Mesenchymal stem cell (in vitro differentiated cells and primary cell): Measurements from ENCODE around the gene CRY2.

Source experiments
- DNase-seq: peaks from one replicate; pipeline ENCODE4 v3.0.0-alpha.2; 2013
- H2AFZ ChIP-seq: one replicate; pipeline ENCODE4 v1.6.1; 2013; ENCODE audit warnings: low read depth, mild to moderate bottlenecking, control low read depth, inconsistent platforms, low read length, moderate library complexity
- H2AK5ac ChIP-seq: 2 replicates; pipeline ENCODE4 v1.6.1; 2013; ENCODE audit warnings: low read length, moderate library complexity, mild to moderate bottlenecking, inconsistent platforms; ENCODE audit not compliant: severe bottlenecking
- H2BK120ac ChIP-seq: one replicate; pipeline ENCODE4 v1.6.1; 2013; ENCODE audit warnings: low read depth, mild to moderate bottlenecking, inconsistent platforms, low read length, moderate library complexity
- H2BK12ac ChIP-seq, 2 experiments: one replicate each; pipeline ENCODE4 v1.6.1; 2013; ENCODE audit warnings: inconsistent platforms in 2 of 2, low read length in 2 of 2, mild to moderate bottlenecking in 2 of 2, moderate library complexity in 2 of 2, control low read depth in 1 of 2
- H2BK15ac ChIP-seq: one replicate; pipeline ENCODE4 v1.6.1; 2013; ENCODE audit warnings: mild to moderate bottlenecking, low read depth, inconsistent platforms; ENCODE audit not compliant: poor library complexity, severe bottlenecking
- H2BK5ac ChIP-seq: 2 replicates; pipeline ENCODE4 v1.6.1; 2013; ENCODE audit warnings: low read depth, mild to moderate bottlenecking, low read length, control low read depth, inconsistent platforms; ENCODE audit not compliant: poor library complexity, severe bottlenecking
- H3K14ac ChIP-seq, 2 experiments: one replicate each; pipeline ENCODE4 v1.6.1; 2013; ENCODE audit warnings: inconsistent platforms in 2 of 2, low read length in 2 of 2, control low read depth in 1 of 2, mild to moderate bottlenecking in 1 of 2, moderate library complexity in 1 of 2
- H3K18ac ChIP-seq, 2 experiments: one replicate each; pipeline ENCODE4 v1.6.1; 2013; ENCODE audit warnings: inconsistent platforms in 2 of 2, low read length in 2 of 2, control low read depth in 1 of 2, low read depth in 1 of 2, mild to moderate bottlenecking in 1 of 2
- H3K23ac ChIP-seq, 2 experiments: one replicate each; pipeline ENCODE4 v1.6.1; 2013; ENCODE audit warnings: inconsistent platforms in 2 of 2, low read length in 2 of 2, mild to moderate bottlenecking in 2 of 2, moderate library complexity in 2 of 2, control low read depth in 1 of 2
- H3K27ac ChIP-seq: 2 replicates; pipeline ENCODE4 v1.5.1; 2013; ENCODE audit warnings: mild to moderate bottlenecking, moderate library complexity, low read length, control low read depth, inconsistent platforms; ENCODE audit not compliant: poor library complexity, severe bottlenecking
- H3K27me3 ChIP-seq, 2 experiments: 2 replicates each; pipeline versions ENCODE4 v1.6.1 to v1.7.0; 2013; ENCODE audit warnings: low read length in 2 of 2, mild to moderate bottlenecking in 2 of 2, moderate library complexity in 2 of 2, control low read depth in 1 of 2, inconsistent platforms in 1 of 2; ENCODE audit not compliant: control insufficient read depth in 1 of 2, insufficient read depth in 1 of 2
- H3K36me3 ChIP-seq, 2 experiments: 2 replicates each; pipeline versions ENCODE4 v1.6.1 to v1.7.0; 2013; ENCODE audit warnings: low read length in 2 of 2, control low read depth in 1 of 2, inconsistent platforms in 1 of 2, low read depth in 1 of 2, mild to moderate bottlenecking in 1 of 2; ENCODE audit not compliant: insufficient read depth in 2 of 2, control insufficient read depth in 1 of 2
- H3K4ac ChIP-seq, 2 experiments: one replicate each; pipeline ENCODE4 v1.6.1; 2013; ENCODE audit warnings: inconsistent platforms in 2 of 2, low read length in 2 of 2, mild to moderate bottlenecking in 2 of 2, moderate library complexity in 2 of 2, control low read depth in 1 of 2, low read depth in 1 of 2
- H3K4me1 ChIP-seq: 2 replicates; pipeline ENCODE4 v1.6.1; 2013; ENCODE audit warnings: low read depth, low read length, control low read depth; ENCODE audit not compliant: control insufficient read depth, insufficient read depth
- H3K4me2 ChIP-seq: 2 replicates; pipeline ENCODE4 v1.6.1; 2013; ENCODE audit warnings: low read length, mild to moderate bottlenecking, inconsistent platforms; ENCODE audit not compliant: poor library complexity, severe bottlenecking
- H3K4me3 ChIP-seq, 2 experiments: 2 replicates each; pipeline versions ENCODE4 v1.5.1 to v1.7.0; 2013; ENCODE audit warnings: low read length in 2 of 2, mild to moderate bottlenecking in 2 of 2, control low read depth in 1 of 2, low read depth in 1 of 2; ENCODE audit not compliant: insufficient read depth in 1 of 2
- H3K79me1 ChIP-seq: replicated peaks from 2 replicates; pipeline ENCODE4 v1.6.1; 2013; ENCODE audit warnings: mild to moderate bottlenecking, control low read depth, low read length, inconsistent platforms; ENCODE audit not compliant: poor library complexity, severe bottlenecking
- H3K9ac ChIP-seq: 2 replicates; pipeline ENCODE4 v1.7.0; 2013; ENCODE audit warnings: mild to moderate bottlenecking, low read length, moderate library complexity
- H3K9me3 ChIP-seq: 2 replicates; pipeline ENCODE4 v1.7.0; 2013; ENCODE audit warnings: mild to moderate bottlenecking, low read length; ENCODE audit not compliant: control insufficient read depth
- H4K8ac ChIP-seq: one replicate; pipeline ENCODE4 v1.6.1; 2013; ENCODE audit warnings: inconsistent platforms, mild to moderate bottlenecking, low read length, moderate library complexity
- H4K91ac ChIP-seq: one replicate; pipeline ENCODE4 v1.6.1; 2013; ENCODE audit warnings: mild to moderate bottlenecking, low read length, inconsistent platforms
- WGBS: methylation state at CpG from one replicate; pipeline ENCODE4 v1.1.7; 2013; ENCODE audit warnings: mixed read lengths; 5-methylcytosine and 5-hydroxymethylcytosine counted together

The CRY2 gene

DNA sequence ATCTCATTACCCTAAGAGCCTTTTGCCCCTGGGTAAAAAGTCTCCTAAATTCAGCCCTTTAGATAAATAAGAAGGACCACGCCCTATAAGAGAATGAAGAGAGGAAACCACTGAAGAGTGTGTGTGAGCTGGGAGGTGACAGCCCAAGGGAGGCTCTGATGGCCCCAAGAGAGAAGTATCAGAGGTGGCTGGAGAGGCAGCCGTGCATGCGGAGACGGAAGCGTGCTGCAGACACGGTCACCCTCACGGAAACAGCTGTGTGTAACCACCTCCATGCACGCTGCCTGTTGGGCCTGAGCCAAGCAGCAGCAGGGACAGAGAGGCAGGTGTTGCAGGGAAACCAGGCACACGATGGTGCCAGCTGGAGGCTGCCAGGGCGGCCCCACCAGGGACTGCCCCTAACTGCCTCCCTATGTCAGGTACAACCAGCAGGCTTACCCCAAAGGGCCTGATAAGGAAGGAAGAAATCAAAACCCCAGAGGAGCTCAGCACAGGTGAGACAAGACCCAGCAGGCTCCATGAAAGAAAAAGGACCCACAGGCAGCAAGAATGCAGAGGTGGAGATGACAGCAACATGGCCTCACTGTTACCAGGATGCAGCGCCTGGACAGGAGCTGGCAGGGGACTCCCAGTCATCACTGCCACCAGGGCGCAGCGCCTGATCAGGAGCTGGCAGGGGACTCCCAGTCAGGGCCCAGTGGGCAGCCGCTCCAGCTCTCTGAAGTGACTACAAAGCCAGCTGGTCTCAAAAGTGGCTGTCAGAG lies 82.9 kb downstream of the CRY2 start:
- Histone ChIP-seq H4K8ac (peak overlapping the region; percentile 45), H2BK120ac (no peak overlapping the region), H3K23ac (no peak overlapping the region), H3K9me3 (no peaks in the 10 kb centered on the region), H2BK15ac (no peak overlapping the region), H3K18ac (no peak overlapping the region), H3K4me2 (no peak overlapping the region), H2BK5ac (no peak overlapping the region), H2AFZ (no peak overlapping the region), H3K27ac (no peak overlapping the region), H3K4ac (no peak overlapping the region), H3K4me1 (peaks cover 4% of the 10 kb centered on the region), H3K14ac (no peak overlapping the region), H3K36me3 (peaks cover 41 to 80% of the 10 kb centered on the region in 2 experiments), H2AK5ac (no peak overlapping the region), H3K4me3 (no peak overlapping the region), H2BK12ac (no peak overlapping the region), H3K27me3 (peaks cover 0 to 15% of the 10 kb centered on the region in 2 experiments), H4K91ac (no peak overlapping the region), H3K9ac (no peak overlapping the region), H3K79me1 (peaks cover 8% of the 10 kb centered on the region)
- no peak for DNase-seq
- WGBS, result 95% methylated on average over 14 of the region's 14 CpGs

DNA sequence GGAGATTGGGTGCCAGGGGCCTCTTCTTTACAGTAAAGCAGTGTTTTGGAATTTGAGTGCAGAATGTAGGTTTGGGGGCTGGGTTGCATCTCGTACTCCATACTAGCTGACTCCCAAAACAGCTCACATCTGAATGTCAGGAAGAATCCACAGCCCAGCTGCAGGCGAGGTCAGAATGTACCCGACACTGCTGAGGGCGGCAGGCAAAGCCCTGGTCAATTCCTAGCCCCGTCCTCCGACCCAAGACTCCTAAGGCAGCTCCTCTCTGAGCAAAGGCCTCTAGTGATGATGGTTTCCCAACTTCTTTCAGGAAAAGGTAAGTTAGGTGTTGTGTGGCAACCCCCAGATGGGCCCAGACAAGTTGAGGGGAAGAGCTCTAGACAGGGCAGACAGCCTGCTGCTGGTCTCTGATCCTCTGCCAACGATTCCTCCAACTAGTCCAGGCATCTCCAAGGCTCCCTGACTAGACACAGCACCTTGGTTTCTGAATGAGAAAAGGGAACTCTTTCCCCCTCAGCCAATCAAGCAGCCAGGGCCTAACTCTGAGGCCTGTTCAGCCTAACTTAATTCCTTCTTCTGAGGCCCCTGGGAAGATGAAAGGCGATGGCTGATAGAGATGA lies 83.8 kb downstream of the CRY2 start:
- H4K8ac ChIP-seq, result no peak overlapping the region
- no peak overlapping the region for H4K91ac ChIP-seq
- H3K27ac ChIP-seq, result no peak overlapping the region
- no peak for DNase-seq
- H3K79me1 ChIP-seq, result peaks cover 8% of the 10 kb centered on the region
- H3K14ac ChIP-seq, result no peak overlapping the region
- H3K4ac ChIP-seq, result no peak overlapping the region
- no peak overlapping the region for H2BK12ac ChIP-seq
- no peak overlapping the region for H2BK5ac ChIP-seq
- peak overlapping the region in 1 of 2 experiments; percentile 15 for H3K4me3 ChIP-seq
- no peaks in the 10 kb centered on the region for H3K9me3 ChIP-seq
- H3K27me3 ChIP-seq, result peaks cover 0 to 11% of the 10 kb centered on the region in 2 experiments
- peaks cover 4% of the 10 kb centered on the region for H3K4me1 ChIP-seq
- H2AK5ac ChIP-seq, result no peak overlapping the region
- 87% methylated on average over 8 of the region's 8 CpGs for WGBS
- no peak overlapping the region for H3K23ac ChIP-seq
- no peak overlapping the region for H3K4me2 ChIP-seq
- H3K36me3 ChIP-seq, result peaks cover 50 to 85% of the 10 kb centered on the region in 2 experiments
- H3K18ac ChIP-seq, result no peak overlapping the region
- H2BK120ac ChIP-seq, result no peak overlapping the region
- no peak overlapping the region for H2AFZ ChIP-seq
- no peak overlapping the region for H2BK15ac ChIP-seq
- H3K9ac ChIP-seq, result peak overlapping the region; percentile 32

DNA sequence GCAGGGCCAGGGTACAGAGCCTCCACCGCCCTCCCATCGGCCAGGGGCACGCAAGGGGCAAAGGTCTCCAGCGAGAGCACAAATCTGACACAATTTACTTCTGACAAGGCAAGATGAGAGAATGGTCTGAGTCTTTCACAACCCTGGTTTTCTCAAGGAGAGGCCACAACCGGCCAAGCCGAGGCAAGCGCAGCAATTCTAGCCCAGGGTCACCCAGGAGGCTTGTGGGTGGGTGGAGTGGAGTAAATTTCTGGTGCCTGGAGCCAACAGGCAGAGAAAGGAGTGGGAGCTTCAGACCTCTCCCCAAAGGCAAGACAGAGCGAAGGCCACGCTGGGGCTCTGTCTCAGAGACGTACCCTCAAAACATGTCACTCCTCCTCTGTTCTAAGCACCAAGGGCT lies 84.5 kb downstream of the CRY2 start:
- Histone ChIP-seq H3K4me3 (no peak overlapping the region), H3K27ac (no peak overlapping the region), H2AFZ (no peak overlapping the region), H3K36me3 (peaks cover 56 to 82% of the 10 kb centered on the region in 2 experiments), H3K79me1 (peaks cover 10% of the 10 kb centered on the region), H3K18ac (no peak overlapping the region), H3K9ac (peak overlapping the region; percentile 32), H3K23ac (peak overlapping the region in 1 of 2 experiments; percentile 2), H2AK5ac (no peak overlapping the region), H2BK15ac (no peak overlapping the region), H3K4ac (no peak overlapping the region), H3K14ac (no peak overlapping the region), H3K27me3 (peaks cover 0 to 6% of the 10 kb centered on the region in 2 experiments), H4K91ac (no peak overlapping the region), H3K9me3 (no peaks in the 10 kb centered on the region), H2BK5ac (no peak overlapping the region), H2BK12ac (no peak overlapping the region), H3K4me2 (no peak overlapping the region), H3K4me1 (peaks cover 4% of the 10 kb centered on the region), H2BK120ac (no peak overlapping the region), H4K8ac (no peak overlapping the region)
- DNase-seq, result no peak
- WGBS, result 97% methylated on average over 10 of the region's 10 CpGs

DNA sequence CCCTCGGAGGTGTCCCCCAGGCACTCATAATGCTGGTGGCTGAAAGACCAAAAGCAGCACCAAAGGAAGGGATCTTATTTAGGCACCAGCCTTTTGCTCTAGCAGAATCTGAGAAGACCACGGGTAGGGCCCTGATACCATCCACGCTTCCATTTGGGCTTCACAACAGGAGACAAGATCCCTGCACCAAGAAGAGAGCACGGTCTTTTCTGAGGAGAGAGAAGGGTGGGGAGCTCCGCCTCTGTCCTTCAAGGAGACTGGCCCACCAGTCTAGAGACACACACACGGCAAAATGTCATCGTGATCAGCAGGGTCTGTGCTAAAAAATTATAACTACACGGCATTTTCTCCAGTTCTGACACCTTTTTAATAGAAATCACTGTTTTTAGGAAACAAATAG lies 84.9 kb downstream of the CRY2 start:
- peaks cover 11% of the 10 kb centered on the region for H3K79me1 ChIP-seq
- no peak overlapping the region for H3K4me3 ChIP-seq
- no peak overlapping the region for H2BK12ac ChIP-seq
- no peak overlapping the region for H2AFZ ChIP-seq
- no peak overlapping the region for H4K91ac ChIP-seq
- H3K14ac ChIP-seq, result no peak overlapping the region
- peaks cover 4% of the 10 kb centered on the region for H3K4me1 ChIP-seq
- no peak overlapping the region for H3K27ac ChIP-seq
- no peak overlapping the region for H2AK5ac ChIP-seq
- peaks cover 0 to 3% of the 10 kb centered on the region in 2 experiments for H3K27me3 ChIP-seq
- DNase-seq, result no peak
- H3K23ac ChIP-seq, result no peak overlapping the region
- H3K4me2 ChIP-seq, result no peak overlapping the region
- no peak overlapping the region for H2BK5ac ChIP-seq
- WGBS, result 99% methylated on average over 8 of the region's 8 CpGs
- H3K9ac ChIP-seq, result no peak overlapping the region
- H3K4ac ChIP-seq, result no peak overlapping the region
- no peak overlapping the region for H2BK120ac ChIP-seq
- H3K36me3 ChIP-seq, result peaks cover 61 to 80% of the 10 kb centered on the region in 2 experiments
- H3K18ac ChIP-seq, result no peak overlapping the region
- no peak overlapping the region for H4K8ac ChIP-seq
- no peak overlapping the region for H2BK15ac ChIP-seq
- no peaks in the 10 kb centered on the region for H3K9me3 ChIP-seq
